ENCODE data around the gene ATCAY.

Gene ATCAY

GRCh38 chr19:3880471-3881271 lies at the start of gene ATCAY:
Gene ATCAY, plus strand, starts transcription at chr19:3880685. Its CDS starts 5,083 bp downstream, at chr19:3885768.
- no peak for DNase-seq

DNA sequence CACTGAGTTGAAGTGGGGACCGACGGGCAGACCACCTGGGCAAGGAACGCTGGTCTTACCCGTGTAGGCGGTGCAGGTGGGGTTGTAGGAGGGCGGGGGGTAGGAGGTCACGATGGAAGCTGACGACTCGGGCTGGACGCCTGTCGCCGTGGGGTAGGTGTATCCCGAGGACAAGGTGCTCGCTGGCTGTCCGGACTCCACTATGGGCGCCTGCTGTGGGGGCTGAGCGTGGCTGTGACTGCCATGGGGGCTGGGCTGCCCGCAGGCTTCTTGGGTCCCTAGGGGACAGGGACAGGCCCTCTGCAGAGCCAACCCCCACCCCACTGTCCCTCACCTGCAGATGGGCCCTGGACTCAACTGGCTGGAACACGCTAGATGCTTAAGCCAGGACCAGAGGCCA lies 48.9 kb upstream of the ATCAY start:
- DNase-seq = no peak

- no peak for DNase-seq
Measured at GRCh38 chr19:3832001-3832400, 48.5 kb upstream of the ATCAY start.

DNA sequence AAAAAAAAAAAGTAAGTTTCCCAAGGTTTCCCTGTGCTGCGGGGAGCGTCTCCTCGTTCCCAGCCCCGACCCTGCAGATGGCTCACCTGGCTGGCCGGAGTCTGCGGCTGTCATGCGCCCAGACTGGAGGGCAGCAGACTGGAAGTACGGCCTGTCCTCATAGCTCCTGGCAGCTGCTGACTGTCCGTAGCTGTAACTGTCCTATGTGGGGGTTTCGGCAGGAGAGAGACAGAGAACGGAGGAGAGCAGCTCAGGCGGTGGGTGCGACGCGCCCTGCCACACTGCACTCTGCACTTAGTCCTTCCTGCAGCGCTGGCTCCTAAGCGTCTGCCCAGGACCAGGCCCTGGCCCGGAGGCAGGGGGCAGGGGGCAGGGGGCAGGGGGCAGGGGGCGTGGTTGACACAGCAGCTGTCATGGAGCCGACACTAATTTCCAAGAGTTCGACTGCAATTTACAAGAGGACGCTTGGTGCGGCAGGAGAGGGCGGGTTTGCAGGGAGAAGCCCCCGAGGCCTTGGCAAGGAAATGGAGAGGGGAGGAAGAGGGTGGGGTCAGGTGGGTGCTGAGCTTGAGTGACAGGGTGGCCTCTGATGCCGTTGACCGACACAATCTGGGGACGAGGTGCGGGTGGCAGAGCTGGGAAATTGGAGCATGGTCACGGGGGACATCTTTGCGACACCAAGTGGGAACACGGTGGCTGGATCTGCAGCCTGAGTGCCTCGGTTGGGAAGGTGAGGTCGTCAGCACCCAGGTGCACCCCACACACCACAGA lies 46.7 kb upstream of the ATCAY start:
- DNase-seq = no peak

GRCh38 chr19:3834349-3835054 lies 46.0 kb upstream of the ATCAY start:
- no peak for DNase-seq

DNA sequence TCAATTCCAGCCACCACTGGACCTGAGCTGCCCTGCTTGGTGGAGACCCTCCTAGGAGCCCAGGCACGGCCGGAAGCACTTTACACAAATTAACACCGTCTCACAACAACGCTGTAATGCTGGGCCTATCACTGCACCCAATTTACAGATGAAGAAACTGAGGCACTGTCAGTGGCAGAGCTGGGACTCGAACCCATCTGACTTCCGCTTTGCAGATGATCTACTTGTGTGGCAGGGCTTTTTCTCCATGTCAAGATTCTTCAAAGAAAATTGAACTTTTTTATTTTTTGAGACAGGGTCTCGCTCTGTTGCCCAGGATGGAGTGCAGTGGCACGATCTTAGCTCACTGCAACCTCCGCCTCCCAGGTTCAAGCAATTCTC lies 45.4 kb upstream of the ATCAY start:
- DNase-seq = no peak

DNA sequence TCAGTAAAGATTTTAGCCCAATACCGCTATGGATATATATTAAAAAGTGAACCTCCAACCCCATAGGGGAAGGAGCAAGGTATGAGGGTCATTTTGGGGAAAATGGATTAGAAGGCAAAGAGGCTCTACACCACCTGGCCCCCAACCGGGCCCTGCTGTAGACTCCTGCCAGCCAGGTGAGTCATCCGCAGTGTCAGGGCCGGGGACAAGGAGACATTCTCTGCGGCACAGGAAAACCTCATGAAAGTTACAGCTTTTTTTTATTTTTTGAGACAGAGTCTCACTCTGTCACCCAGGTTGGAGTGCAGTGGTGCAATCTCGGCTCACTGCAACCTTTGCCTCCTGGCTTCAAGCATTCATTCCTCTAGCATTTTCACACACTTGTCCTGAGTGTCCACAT lies 43.6 kb upstream of the ATCAY start:
- DNase-seq = no peak

- no peak for DNase-seq
Measured at GRCh38 chr19:3837332-3837731, 43.2 kb upstream of the ATCAY start.

GRCh38 chr19:3837922-3838321 lies 42.6 kb upstream of the ATCAY start:
- DNase-seq = no peak

DNA sequence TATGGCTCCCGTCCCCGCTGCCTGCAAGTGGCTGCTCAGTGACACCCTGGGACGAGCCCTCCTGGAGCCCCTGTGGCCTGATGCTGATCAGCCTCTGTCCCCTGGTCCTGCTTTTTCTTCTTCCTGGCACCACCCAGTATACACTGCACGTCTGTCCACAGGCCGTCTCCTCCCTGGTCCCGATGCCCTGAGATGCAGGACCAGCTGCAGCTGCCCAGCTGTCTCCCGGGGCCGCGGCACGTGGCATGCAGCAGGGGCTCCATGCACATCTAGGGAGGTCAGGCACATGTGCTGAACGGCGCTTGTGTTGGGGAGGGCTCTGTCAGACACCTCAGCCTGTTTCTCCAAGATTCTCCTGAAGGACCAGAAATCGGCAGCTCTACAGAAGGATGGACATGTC lies 41.8 kb upstream of the ATCAY start:
- DNase-seq = no peak

- DNase-seq = no peak
Measured at GRCh38 chr19:3839941-3840340, 40.5 kb upstream of the ATCAY start.

DNA sequence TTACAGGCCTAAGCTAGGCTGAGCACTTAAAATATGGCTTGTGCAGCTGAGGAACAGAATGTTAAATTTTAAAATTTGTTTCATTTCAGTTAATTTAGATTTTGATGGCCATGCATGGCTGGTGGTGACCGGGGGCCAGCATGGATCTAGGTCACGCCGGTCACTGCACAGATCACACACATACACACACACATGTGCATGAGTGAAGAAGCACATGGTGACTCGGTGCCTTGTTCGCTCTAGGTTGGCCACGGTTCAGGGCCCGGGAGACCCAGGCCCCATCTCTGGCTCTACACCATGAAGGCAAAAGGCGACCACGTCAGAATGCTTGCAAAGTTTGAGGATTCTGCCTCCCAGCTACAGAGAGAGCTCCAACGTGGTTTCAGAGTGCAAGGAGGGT lies 39.7 kb upstream of the ATCAY start:
- no peak for DNase-seq

- no peak for DNase-seq
Measured at GRCh38 chr19:3842948-3843347, 37.5 kb upstream of the ATCAY start.

GRCh38 chr19:3844596-3844995 lies 35.9 kb upstream of the ATCAY start:
- peak; percentile 42 for DNase-seq

GRCh38 chr19:3849092-3849491 lies 31.4 kb upstream of the ATCAY start:
- DNase-seq = no peak

- no peak for DNase-seq
Measured at GRCh38 chr19:3849787-3850186, 30.7 kb upstream of the ATCAY start.

DNA sequence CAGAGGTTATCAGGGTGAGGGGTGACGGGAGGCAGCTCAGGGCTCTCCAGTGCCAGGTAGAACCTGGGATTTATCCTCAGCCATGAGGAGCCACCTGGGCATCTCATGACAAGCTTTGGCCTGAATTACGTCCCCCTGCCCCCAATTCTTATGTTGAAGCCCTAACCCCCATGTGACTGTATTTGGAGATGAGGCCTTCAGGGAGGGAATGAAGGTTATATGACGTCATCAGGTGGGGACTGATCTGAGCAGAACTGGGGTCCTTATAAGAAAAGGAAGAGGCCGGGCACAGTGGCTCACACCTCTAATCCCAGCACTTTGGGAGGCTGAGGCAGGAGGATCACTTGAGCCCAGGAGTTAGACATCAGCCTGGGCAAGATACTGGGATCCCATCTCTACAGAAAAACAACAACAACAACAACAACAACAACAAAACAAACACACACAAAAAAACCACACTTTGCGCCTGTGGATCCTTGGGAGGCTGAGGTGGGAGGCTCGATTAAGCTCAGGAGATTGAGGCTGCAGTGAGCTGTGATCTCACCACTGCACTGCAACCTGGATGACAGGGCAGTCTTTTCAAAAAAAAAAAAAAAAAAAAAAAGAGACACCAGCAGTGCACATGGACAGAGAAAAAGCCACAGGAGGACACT lies 30.0 kb upstream of the ATCAY start:
- no peak for DNase-seq

- no peak for DNase-seq
Measured at GRCh38 chr19:3851254-3852176, 29.0 kb upstream of the ATCAY start.

DNA sequence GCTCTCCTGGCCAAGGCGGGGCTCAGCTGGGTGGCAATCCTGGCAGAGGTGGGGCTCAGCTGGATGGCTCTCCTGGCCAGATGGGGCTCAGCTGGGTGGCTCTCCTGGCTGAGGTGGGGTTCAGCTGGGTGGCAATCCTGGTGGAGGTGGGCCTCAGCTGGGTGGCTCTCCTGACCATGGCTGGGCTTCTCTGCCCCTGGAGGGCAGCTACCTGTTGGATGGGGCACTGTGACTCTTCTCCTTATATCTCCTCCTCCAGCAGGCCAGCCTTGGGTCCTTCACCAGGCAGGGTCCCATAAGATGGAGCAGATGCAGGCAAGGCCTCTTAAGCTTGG lies 28.3 kb upstream of the ATCAY start:
- no peak for DNase-seq

DNA sequence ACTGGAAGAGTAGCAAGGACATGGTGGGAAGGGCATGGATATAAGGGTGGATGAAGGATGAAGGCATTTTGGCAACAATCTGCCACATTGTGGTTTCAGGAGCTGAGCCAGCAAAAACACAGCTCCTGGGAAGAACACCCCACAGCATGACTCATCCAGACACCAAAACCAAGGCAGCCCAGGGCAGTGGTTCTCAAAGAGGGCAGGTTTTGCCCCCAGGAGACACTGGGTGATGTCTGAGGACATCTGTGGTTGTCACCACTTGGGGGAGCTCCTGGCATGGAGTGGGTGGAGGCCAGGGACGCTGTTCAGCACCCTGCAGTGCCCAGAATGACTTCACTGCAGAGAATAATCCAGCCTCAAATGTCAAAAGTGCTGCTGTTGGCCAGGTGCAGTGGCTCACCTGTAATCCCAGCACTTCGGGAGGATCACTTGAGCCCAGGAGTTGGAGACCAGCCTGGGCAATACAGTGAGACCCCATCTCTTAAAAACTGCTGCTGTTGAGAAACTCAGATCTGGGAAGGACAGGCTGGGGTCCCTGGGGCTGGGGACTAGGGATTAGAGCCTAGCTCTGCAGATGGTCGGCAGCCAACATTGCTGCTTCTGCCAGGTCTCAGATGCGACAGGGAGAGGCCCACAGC lies 27.8 kb upstream of the ATCAY start:
- peak; percentile 71 for DNase-seq

- no peak for DNase-seq
Measured at GRCh38 chr19:3855320-3855719, 25.2 kb upstream of the ATCAY start.
